IMR-90 (cell line): ENCODE measurements around the gene CTSV.
"Not testable (repeated sequence)": the region's sequence is repeated elsewhere in the genome, so short reads cannot be mapped to it uniquely, and the experiment has no call there.

ENCODE experiments used
- BHLHE40 ChIP-seq: fragments of 150-350 bp; IDR thresholded peaks from 2 replicates; pipeline ENCODE4 v1.6.1; 2016; ENCODE audit warnings: mild to moderate bottlenecking, low read depth, low read length
- MAFK ChIP-seq: IDR thresholded peaks from 2 replicates; pipeline ENCODE4 v1.6.1; 2012; ENCODE audit warnings: low read depth, low read length, improper control_type of control experiment
- MAZ ChIP-seq: IDR thresholded peaks from 2 replicates; pipeline ENCODE4 v1.6.1; 2012; ENCODE audit warnings: low read depth, mild to moderate bottlenecking, low read length, improper control_type of control experiment, moderate library complexity, borderline replicate concordance
- MXI1 ChIP-seq: IDR thresholded peaks from 2 replicates; pipeline ENCODE4 v1.6.1; 2012; ENCODE audit warnings: low read depth, mild to moderate bottlenecking, low read length, moderate library complexity, borderline replicate concordance
- RAD21 ChIP-seq: IDR thresholded peaks from 2 replicates; pipeline ENCODE4 v1.6.1; 2012; ENCODE audit warnings: low read length, improper control_type of control experiment
- TF ChIP-seq, protein P1 (sequence below): conservative IDR thresholded peaks from 2 replicates; pipeline ENCODE4 v1.5.1; 2012; ENCODE audit warnings: mild to moderate bottlenecking, low read depth, low read length, improper control_type of control experiment
- TF ChIP-seq, protein P2 (sequence below): fragments of 150-350 bp; IDR thresholded peaks from 2 replicates; pipeline ENCODE4 v1.6.1; 2017; ENCODE audit warnings: mild to moderate bottlenecking, antibody characterized with exemption, low read length, low read depth

DNA sequence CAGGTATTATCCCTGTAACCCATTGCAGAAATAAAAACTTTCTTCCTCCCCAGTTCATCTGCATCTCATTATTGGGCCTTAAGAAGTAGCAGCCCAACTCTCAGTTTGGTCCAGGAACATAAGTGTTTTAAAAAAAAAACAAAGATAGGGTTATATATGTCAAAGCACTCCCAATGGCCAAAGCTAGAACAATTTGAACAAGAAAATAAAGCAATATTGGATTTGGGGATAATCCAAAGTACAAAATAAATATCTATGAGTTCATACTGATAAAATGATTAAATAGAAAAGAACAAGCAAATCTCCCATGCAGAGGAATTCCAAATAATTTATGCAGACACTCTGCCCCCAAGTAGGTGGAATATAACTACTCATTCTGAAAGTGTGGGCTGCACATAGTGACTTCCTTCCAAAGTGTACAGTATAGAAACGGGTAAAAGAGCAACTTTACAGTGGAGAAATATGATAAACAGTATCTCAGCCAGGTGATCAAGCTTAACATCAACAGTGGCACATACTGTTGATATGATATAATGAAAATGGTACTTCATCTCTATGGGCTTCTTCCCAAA is 49.1 kb downstream of the CTSV start:
- TF ChIP-seq, protein P1, sequence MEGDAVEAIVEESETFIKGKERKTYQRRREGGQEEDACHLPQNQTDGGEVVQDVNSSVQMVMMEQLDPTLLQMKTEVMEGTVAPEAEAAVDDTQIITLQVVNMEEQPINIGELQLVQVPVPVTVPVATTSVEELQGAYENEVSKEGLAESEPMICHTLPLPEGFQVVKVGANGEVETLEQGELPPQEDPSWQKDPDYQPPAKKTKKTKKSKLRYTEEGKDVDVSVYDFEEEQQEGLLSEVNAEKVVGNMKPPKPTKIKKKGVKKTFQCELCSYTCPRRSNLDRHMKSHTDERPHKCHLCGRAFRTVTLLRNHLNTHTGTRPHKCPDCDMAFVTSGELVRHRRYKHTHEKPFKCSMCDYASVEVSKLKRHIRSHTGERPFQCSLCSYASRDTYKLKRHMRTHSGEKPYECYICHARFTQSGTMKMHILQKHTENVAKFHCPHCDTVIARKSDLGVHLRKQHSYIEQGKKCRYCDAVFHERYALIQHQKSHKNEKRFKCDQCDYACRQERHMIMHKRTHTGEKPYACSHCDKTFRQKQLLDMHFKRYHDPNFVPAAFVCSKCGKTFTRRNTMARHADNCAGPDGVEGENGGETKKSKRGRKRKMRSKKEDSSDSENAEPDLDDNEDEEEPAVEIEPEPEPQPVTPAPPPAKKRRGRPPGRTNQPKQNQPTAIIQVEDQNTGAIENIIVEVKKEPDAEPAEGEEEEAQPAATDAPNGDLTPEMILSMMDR: not testable (repeated sequence)
- not testable (repeated sequence) for TF ChIP-seq MXI1, BHLHE40, MAZ, MAFK, RAD21
- TF ChIP-seq, protein P2, sequence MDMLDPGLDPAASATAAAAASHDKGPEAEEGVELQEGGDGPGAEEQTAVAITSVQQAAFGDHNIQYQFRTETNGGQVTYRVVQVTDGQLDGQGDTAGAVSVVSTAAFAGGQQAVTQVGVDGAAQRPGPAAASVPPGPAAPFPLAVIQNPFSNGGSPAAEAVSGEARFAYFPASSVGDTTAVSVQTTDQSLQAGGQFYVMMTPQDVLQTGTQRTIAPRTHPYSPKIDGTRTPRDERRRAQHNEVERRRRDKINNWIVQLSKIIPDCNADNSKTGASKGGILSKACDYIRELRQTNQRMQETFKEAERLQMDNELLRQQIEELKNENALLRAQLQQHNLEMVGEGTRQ: not testable (repeated sequence)
